HEK293 (cell line): ENCODE measurements around the gene OR1F1.
"Not testable (repeated sequence)": the region's sequence is repeated elsewhere in the genome, so short reads cannot be mapped to it uniquely, and the experiment has no call there.

Experiments used
- CTCF ChIA-PET: fragments of 350-600 bp; formaldehyde crosslinking; extraction: SDS; loops from one replicate; lab custom pipeline; 2021; ENCODE audit warnings: antibody characterized with exemption; lab: Yijun Ruan, JAX
- POLR2A ChIA-PET: fragments of 300-600 bp; formaldehyde crosslinking; extraction: SDS; loops from one replicate; lab custom pipeline; 2020; ENCODE audit warnings: antibody characterized with exemption, inconsistent platforms; lab: Yijun Ruan, JAX
- H3K27ac ChIP-seq: fragments of 200-500 bp; sonication (Bioruptor generic); 2 replicates; pipeline ENCODE4 v1.5.1; 2014; ENCODE audit warnings: low read depth, low read length, control low read depth, inconsistent platforms; ENCODE audit errors: extremely low read depth
- H3K36me3 ChIP-seq, 2 experiments: fragments of 200-500 bp in 1 of 2; sonication (Bioruptor generic) in 1 of 2; 1 replicate in 1 of 2; 2 replicates in 1 of 2; pipeline ENCODE4 v1.5.1; 2014 to 2017; ENCODE audit warnings: inconsistent platforms in 2 of 2, low read length in 2 of 2; ENCODE audit not compliant: control insufficient read depth in 2 of 2, insufficient read depth in 1 of 2
- H3K4me1 ChIP-seq: fragments of 200-500 bp; sonication (Bioruptor generic); 2 replicates; pipeline ENCODE4 v1.5.1; 2014; ENCODE audit warnings: mild to moderate bottlenecking, low read length, inconsistent platforms; ENCODE audit not compliant: control insufficient read depth, insufficient read depth
- H3K4me3 ChIP-seq: 2 replicates; pipeline ENCODE4 v1.5.1; 2011; ENCODE audit warnings: low read depth, mild to moderate bottlenecking, control low read depth, low read length, moderate library complexity
- H3K9me3 ChIP-seq: fragments of 200-500 bp; sonication (Bioruptor generic); 2 replicates; pipeline ENCODE4 v1.5.1; 2014; ENCODE audit warnings: low read depth, low read length, inconsistent platforms; ENCODE audit not compliant: control insufficient read depth, insufficient read depth
- EGR2 ChIP-seq: fragments of 450-650 bp; formaldehyde crosslinking; IDR thresholded peaks from 2 replicates; pipeline ENCODE4 v1.5.1; 2016; ENCODE audit warnings: low read depth, missing biosample characterization, missing genetic modification characterization
- MYNN ChIP-seq: fragments of 450-650 bp; formaldehyde crosslinking; IDR thresholded peaks from 2 replicates; pipeline ENCODE4 v1.5.1; 2016; ENCODE audit warnings: missing biosample characterization, missing genetic modification characterization, borderline replicate concordance
- SETDB1 ChIP-seq: IDR thresholded peaks from one replicate; pipeline ENCODE4 v1.6.1; 2017; ENCODE audit warnings: mild to moderate bottlenecking, low read length, moderate library complexity, mixed read lengths; ENCODE audit not compliant: insufficient read length
- ZNF174 ChIP-seq: fragments of 450-650 bp; formaldehyde crosslinking; IDR thresholded peaks from 2 replicates; pipeline ENCODE4 v1.5.0; 2017; ENCODE audit warnings: missing biosample characterization, mild to moderate bottlenecking, missing genetic modification characterization
- ZNF391 ChIP-seq: fragments of 450-650 bp; formaldehyde crosslinking; IDR thresholded peaks from 2 replicates; pipeline ENCODE4 v1.5.1; 2016; ENCODE audit warnings: low read depth, missing biosample characterization, missing genetic modification characterization, borderline replicate concordance
- ZNF510 ChIP-seq: fragments of 450-650 bp; formaldehyde crosslinking; IDR thresholded peaks from 2 replicates; pipeline ENCODE4 v1.5.1; 2018; ENCODE audit warnings: mild to moderate bottlenecking, missing genetic modification characterization, missing biosample characterization; ENCODE audit not compliant: insufficient replicate concordance
- ZNF521 ChIP-seq: fragments of 450-650 bp; formaldehyde crosslinking; IDR thresholded peaks from 2 replicates; pipeline ENCODE4 v1.5.1; 2017; ENCODE audit warnings: missing biosample characterization, mild to moderate bottlenecking, missing genetic modification characterization
- ZNF529 ChIP-seq: fragments of 450-650 bp; formaldehyde crosslinking; IDR thresholded peaks from 2 replicates; pipeline ENCODE4 v1.5.1; 2017; ENCODE audit warnings: missing genetic modification characterization, missing biosample characterization; ENCODE audit not compliant: insufficient replicate concordance
- ZNF555 ChIP-seq: fragments of 450-650 bp; formaldehyde crosslinking; conservative IDR thresholded peaks from 2 replicates; pipeline ENCODE4 v1.5.1; 2017; ENCODE audit warnings: missing biosample characterization, mild to moderate bottlenecking, missing genetic modification characterization, inconsistent platforms
- ZNF626 ChIP-seq: fragments of 450-650 bp; sonication (Bioruptor Pico); formaldehyde crosslinking; IDR thresholded peaks from 2 replicates; pipeline ENCODE4 v1.5.1; 2018; ENCODE audit warnings: missing biosample characterization, missing genetic modification characterization, inconsistent platforms
- ZNF777 ChIP-seq: fragments of 450-650 bp; formaldehyde crosslinking; IDR thresholded peaks from 2 replicates; pipeline ENCODE4 v1.5.1; 2017; ENCODE audit warnings: missing biosample characterization, missing genetic modification characterization, borderline replicate concordance
- ZNF837 ChIP-seq: fragments of 450-650 bp; formaldehyde crosslinking; IDR thresholded peaks from 2 replicates; pipeline ENCODE4 v1.5.1; 2016; ENCODE audit warnings: missing biosample characterization, missing genetic modification characterization
- TF ChIP-seq, protein P1 (sequence below): fragments of 450-650 bp; formaldehyde crosslinking; conservative IDR thresholded peaks from 2 replicates; pipeline ENCODE4 v1.5.1; 2016; ENCODE audit warnings: low read depth, missing biosample characterization, missing genetic modification characterization
- TF ChIP-seq, protein P2 (sequence below): fragments of 450-650 bp; formaldehyde crosslinking; IDR thresholded peaks from 2 replicates; pipeline ENCODE4 v1.5.1; 2017; ENCODE audit warnings: missing biosample characterization, missing genetic modification characterization

Gene OR1F1

DNA sequence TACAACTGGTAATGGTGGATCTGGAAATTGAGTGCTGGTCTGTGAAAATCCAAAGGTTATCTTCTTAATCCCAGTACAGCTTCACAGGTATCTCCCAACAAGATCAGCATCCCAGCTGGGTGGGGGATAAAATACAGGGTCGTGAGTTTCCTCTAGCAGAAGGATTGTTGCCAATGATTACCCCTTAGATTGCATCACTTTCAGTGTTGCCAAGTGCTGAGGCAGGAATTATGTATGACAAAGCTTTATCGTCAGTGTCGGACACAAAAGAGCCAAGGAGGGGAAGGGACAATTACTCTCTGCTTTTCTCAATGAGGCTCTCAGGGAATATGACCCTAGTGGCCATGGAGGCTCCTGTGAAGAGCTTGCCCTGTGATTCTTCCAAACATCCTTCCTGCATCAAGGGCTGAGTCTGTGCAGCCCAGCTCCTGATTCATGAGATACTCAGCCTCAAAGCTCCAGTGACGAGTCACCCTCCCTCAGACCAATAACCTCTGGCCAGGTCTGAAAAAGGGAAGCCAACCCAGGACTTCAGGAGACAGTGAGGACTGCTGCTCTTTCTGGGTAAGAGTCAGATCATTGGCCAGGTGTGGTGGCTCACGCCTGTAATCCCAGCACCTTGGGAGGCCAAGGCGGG is 15.0 kb downstream of the OR1F1 start (continued):
- TF ChIP-seq ZNF174 (tag by site-specific recombination) (no peak), MYNN (tag by site-specific recombination) (no peak), ZNF777 (tag by site-specific recombination) (no peak), ZNF391 (tag by site-specific recombination) (no peak), ZNF837 (tag by site-specific recombination) (no peak), ZNF529 (tag by site-specific recombination) (no peak)
- TF ChIP-seq, protein P1, sequence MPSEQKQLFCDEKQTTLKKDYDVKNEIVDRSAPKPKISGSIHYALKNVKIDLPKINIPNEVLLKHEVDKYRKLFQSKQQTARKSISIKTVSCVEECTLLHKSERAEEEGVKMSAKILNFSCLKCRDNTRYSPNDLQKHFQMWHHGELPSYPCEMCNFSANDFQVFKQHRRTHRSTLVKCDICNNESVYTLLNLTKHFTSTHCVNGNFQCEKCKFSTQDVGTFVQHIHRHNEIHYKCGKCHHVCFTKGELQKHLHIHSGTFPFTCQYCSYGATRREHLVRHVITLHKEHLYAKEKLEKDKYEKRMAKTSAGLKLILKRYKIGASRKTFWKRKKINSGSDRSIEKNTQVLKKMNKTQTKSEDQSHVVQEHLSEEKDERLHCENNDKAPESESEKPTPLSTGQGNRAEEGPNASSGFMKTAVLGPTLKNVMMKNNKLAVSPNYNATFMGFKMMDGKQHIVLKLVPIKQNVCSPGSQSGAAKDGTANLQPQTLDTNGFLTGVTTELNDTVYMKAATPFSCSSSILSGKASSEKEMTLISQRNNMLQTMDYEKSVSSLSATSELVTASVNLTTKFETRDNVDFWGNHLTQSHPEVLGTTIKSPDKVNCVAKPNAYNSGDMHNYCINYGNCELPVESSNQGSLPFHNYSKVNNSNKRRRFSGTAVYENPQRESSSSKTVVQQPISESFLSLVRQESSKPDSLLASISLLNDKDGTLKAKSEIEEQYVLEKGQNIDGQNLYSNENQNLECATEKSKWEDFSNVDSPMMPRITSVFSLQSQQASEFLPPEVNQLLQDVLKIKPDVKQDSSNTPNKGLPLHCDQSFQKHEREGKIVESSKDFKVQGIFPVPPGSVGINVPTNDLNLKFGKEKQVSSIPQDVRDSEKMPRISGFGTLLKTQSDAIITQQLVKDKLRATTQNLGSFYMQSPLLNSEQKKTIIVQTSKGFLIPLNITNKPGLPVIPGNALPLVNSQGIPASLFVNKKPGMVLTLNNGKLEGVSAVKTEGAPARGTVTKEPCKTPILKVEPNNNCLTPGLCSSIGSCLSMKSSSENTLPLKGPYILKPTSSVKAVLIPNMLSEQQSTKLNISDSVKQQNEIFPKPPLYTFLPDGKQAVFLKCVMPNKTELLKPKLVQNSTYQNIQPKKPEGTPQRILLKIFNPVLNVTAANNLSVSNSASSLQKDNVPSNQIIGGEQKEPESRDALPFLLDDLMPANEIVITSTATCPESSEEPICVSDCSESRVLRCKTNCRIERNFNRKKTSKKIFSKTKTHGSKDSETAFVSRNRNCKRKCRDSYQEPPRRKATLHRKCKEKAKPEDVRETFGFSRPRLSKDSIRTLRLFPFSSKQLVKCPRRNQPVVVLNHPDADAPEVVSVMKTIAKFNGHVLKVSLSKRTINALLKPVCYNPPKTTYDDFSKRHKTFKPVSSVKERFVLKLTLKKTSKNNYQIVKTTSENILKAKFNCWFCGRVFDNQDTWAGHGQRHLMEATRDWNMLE (tag by site-specific recombination) = no peak
- TF ChIP-seq, protein P2, sequence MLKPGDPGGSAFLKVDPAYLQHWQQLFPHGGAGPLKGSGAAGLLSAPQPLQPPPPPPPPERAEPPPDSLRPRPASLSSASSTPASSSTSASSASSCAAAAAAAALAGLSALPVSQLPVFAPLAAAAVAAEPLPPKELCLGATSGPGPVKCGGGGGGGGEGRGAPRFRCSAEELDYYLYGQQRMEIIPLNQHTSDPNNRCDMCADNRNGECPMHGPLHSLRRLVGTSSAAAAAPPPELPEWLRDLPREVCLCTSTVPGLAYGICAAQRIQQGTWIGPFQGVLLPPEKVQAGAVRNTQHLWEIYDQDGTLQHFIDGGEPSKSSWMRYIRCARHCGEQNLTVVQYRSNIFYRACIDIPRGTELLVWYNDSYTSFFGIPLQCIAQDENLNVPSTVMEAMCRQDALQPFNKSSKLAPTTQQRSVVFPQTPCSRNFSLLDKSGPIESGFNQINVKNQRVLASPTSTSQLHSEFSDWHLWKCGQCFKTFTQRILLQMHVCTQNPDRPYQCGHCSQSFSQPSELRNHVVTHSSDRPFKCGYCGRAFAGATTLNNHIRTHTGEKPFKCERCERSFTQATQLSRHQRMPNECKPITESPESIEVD = no peak
- TF ChIP-seq, all 188 proteins: peak for 0

DNA sequence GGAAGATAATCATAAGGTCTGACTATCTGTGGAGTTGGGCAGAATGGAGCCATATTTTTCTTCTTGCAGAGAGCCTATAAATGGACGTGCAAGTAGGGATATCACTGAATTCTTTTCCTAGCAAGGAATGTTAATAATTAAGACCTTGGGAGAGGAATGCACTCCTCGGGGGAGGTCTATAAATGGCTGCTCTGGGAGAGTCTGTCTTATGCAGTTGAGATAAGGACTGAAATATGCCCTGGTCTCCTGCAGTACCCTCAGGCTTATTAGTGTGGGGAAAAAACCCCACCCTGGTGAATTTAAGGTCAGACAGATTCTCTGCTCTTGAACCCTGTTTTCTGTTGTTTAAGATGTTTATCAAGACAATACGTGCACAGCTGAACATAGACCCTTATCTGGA is 17.9 kb downstream of the OR1F1 start:
- POLR2A ChIA-PET, H3K36me3 ChIP-seq, H3K4me3 ChIP-seq, H3K27ac ChIP-seq, H3K9me3 ChIP-seq, H3K4me1 ChIP-seq: not testable (repeated sequence)
- CTCF ChIA-PET = interaction anchor here (0.7 kb wide), 1 partner anchor 59 kb away, joined by 3 read pairs; no protein-coding TSS in a partner anchor
- peak; percentile 91 for TF ChIP-seq SETDB1
- TF ChIP-seq ZNF626 (tag by site-specific recombination) = peak; percentile 91; the same call in 1 of the 2 replicates
- TF ChIP-seq ZNF529 (tag by site-specific recombination) = peak; percentile 32
- TF ChIP-seq ZNF555 (tag by site-specific recombination) = 0 out of 2 replicates have a peak, but pooled peaks have one; percentile 8
- peak; percentile 35 for TF ChIP-seq ZNF510 (tag by site-specific recombination)

DNA sequence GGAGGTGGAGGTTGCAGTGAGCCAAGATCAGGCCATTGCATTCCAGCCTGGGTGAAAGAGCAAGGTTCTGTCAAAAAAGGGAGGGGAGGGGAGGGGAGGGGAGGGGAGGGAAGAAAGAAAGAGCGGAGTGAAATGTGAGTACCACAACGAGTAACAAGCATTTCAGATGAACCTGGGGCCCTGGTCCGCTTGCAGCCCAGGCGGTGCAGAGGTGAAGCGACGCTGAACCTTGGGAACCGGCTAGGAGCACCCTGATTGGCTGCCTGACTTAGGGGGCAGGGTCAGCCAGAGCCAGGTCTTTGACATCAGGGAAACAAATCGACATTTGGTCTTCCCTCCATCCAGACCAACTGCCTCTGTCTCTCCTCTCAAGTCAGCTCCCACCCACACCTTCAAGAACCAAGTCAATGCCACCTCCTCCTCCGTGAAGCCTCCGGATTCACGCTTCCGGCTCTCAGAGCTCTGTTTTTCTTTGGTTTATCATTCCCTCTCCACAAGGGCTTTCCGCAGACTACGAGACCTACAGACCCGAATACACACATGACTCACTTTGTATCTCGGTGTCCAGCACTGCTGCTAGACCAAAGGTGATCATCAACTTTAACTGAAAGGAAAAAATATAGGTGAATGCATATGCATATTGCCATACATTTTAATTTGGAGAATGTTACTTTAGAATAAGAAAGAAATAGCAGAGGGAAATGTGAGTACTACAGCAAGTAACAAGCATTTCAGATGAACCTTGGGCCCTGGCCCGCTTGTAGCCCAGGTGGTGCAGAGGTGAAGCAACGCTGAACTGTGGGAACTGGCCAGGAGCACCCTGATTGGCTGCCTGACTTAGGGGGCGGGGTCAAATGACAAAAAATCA is 19.3 kb downstream of the OR1F1 start:
- H3K36me3 ChIP-seq = no peaks in the 10 kb centered on the region
- ChIA-PET CTCF (interaction anchor here (0.9 kb wide), 1 partner anchor 97 kb away, joined by 3 read pairs; no protein-coding TSS in a partner anchor), POLR2A (interaction anchor here (0.6 to 0.7 kb wide), 2 partner anchors 10 to 27 kb away, joined by 5 to 7 read pairs; no protein-coding TSS in a partner anchor)
- H3K27ac ChIP-seq = no peak overlapping the region
- H3K4me1 ChIP-seq = no peaks in the 10 kb centered on the region
- H3K9me3 ChIP-seq = no peaks in the 10 kb centered on the region
- no peak overlapping the region for H3K4me3 ChIP-seq
- TF ChIP-seq ZNF521 (no peak), EGR2 (tag by site-specific recombination) (0 out of 2 replicates have a peak, but pooled peaks have one; percentile 22)
